A549 (cell line): ENCODE data around the gene ANK3. TPM values are rescaled to one million over a fixed set of nuclear protein-coding genes. Genes with fewer than 3 reads are reported as not detected.

Source experiments
- ATAC-seq, 2 experiments: fragments of 200-7000 bp in 1 of 2; fragments of >200 bp in 1 of 2; cut with Nextera tagmentation in 1 of 2; cut with Tn5 transposase in 1 of 2; 3 replicates each; pipeline versions ENCODE4 v1.8.0 to v1.9.1; 2018 to 2020; ENCODE audit warnings: mild to moderate bottlenecking in 1 of 2, moderate library complexity in 1 of 2
- CTCF ChIA-PET: fragments of 300-600 bp; sonication (Branson Sonifier 250); formaldehyde crosslinking; extraction: SDS; loops from one replicate; lab custom pipeline; 2021; ENCODE audit warnings: antibody characterized with exemption, inconsistent platforms; lab: Yijun Ruan, JAX
- POLR2A ChIA-PET: fragments of 350-600 bp; formaldehyde crosslinking; extraction: SDS; loops from one replicate; lab custom pipeline; 2021; ENCODE audit warnings: antibody characterized with exemption, inconsistent platforms; lab: Yijun Ruan, JAX
- DNase-seq, 2 experiments: peaks; one replicate each; pipeline versions ENCODE4 v3.0.0 to v3.0.0-alpha.2; 2011 to 2016; ENCODE audit warnings: low read depth in 1 of 2, low spot score in 1 of 2
- FAIRE-seq: peaks from 2 replicates; lab custom pipeline; 2011; peaks lifted over from hg19 to GRCh38; lab: Jason Lieb, UNC
- H3K27ac ChIP-seq, 2 experiments: fragments of >200 bp; sonication (Bioruptor Twin); formaldehyde crosslinking; 3 replicates each; pipeline ENCODE4 v1.5.1; 2016 to 2017
- H3K4me1 ChIP-seq: fragments of >200 bp; sonication (Bioruptor Twin); formaldehyde crosslinking; 3 replicates; pipeline ENCODE4 v1.6.1; 2016
- H3K4me2 ChIP-seq: fragments of >200 bp; sonication (Bioruptor Twin); formaldehyde crosslinking; 3 replicates; pipeline ENCODE4 v1.6.1; 2016
- H3K4me3 ChIP-seq: fragments of >200 bp; sonication (Bioruptor Twin); formaldehyde crosslinking; 3 replicates; pipeline ENCODE4 v1.5.1; 2016
- H3K9me3 ChIP-seq: fragments of >200 bp; sonication (Bioruptor Twin); formaldehyde crosslinking; 3 replicates; pipeline ENCODE4 v1.6.1; 2016
- CBX8 ChIP-seq: fragments of 200-600 bp; sonication (generic); IDR thresholded peaks from 2 replicates; pipeline ENCODE4 v1.6.1; 2016
- E2F6 ChIP-seq: IDR thresholded peaks from 2 replicates; pipeline ENCODE4 v1.6.1; 2012; ENCODE audit warnings: low read depth, borderline replicate concordance
- EHF ChIP-seq: fragments of 250-450 bp; sonication (Bioruptor Pico); IDR thresholded peaks from 2 replicates; pipeline ENCODE4 v1.5.0; 2020; ENCODE audit warnings: mild to moderate bottlenecking
- FOSL2 ChIP-seq, 2 experiments: fragments of 450-650 bp in 1 of 2; fragments of >200 bp in 1 of 2; sonication (Bioruptor Twin) in 1 of 2; formaldehyde crosslinking; IDR thresholded peaks; 2 replicates each; pipeline versions ENCODE4 v1.5.0 to v1.6.1; 2016 to 2020; ENCODE audit warnings: mild to moderate bottlenecking in 1 of 2, moderate library complexity in 1 of 2
- MAZ ChIP-seq: fragments of 150-350 bp; IDR thresholded peaks from 2 replicates; pipeline ENCODE4 v1.6.1; 2014; ENCODE audit warnings: antibody characterized with exemption, low read depth, low read length, borderline replicate concordance
- MYC ChIP-seq: IDR thresholded peaks from 2 replicates; pipeline ENCODE4 v1.6.1; 2012; ENCODE audit warnings: mild to moderate bottlenecking, inconsistent platforms, low read length, improper control_type of control experiment, borderline replicate concordance
- NPAS2 ChIP-seq: fragments of 250-450 bp; sonication (Bioruptor Pico); IDR thresholded peaks from 2 replicates; pipeline ENCODE4 v1.8.0; 2022; ENCODE audit warnings: mild to moderate bottlenecking, moderate library complexity, borderline replicate concordance
- NR3C1 ChIP-seq: fragments of >200 bp; sonication (Bioruptor Twin); formaldehyde crosslinking; IDR thresholded peaks from 3 replicates; pipeline ENCODE4 v1.6.1; 2017
- PHF8 ChIP-seq: fragments of 200-600 bp; sonication (generic); IDR thresholded peaks from 2 replicates; pipeline ENCODE4 v1.6.1; 2016; ENCODE audit warnings: low read depth, mild to moderate bottlenecking, antibody characterized with exemption, moderate library complexity, borderline replicate concordance
- POLR2A ChIP-seq: IDR thresholded peaks from 2 replicates; pipeline ENCODE4 v1.6.1; 2012; ENCODE audit warnings: mild to moderate bottlenecking, low read length
- POLR2AphosphoS2 ChIP-seq: conservative IDR thresholded peaks from 2 replicates; pipeline ENCODE4 v1.6.1; 2012; ENCODE audit warnings: low read length, improper control_type of control experiment, inconsistent platforms
- RCOR1 ChIP-seq: fragments of 150-350 bp; IDR thresholded peaks from 2 replicates; pipeline ENCODE4 v1.6.1; 2014; ENCODE audit warnings: antibody characterized with exemption, low read length, low read depth
- TFCP2L1 ChIP-seq: fragments of 250-450 bp; sonication (Bioruptor Pico); IDR thresholded peaks from 2 replicates; pipeline ENCODE4 v1.5.0; 2021; ENCODE audit warnings: mild to moderate bottlenecking
- USF2 ChIP-seq: fragments of 450-650 bp; IDR thresholded peaks from 2 replicates; pipeline ENCODE4 v1.6.1; 2014; ENCODE audit warnings: antibody characterized with exemption
- ZC3H11A ChIP-seq: fragments of 450-650 bp; IDR thresholded peaks from 2 replicates; pipeline ENCODE4 v1.6.1; 2014; ENCODE audit warnings: antibody characterized with exemption, mild to moderate bottlenecking
- WGBS: methylation state at CpG from one replicate; pipeline ENCODE4 v1.1.6; 2017; ENCODE audit errors: missing lambda C conversion rate; 5-methylcytosine and 5-hydroxymethylcytosine counted together
- polyA plus RNA-seq, 4 experiments: library from polyadenylated mRNA; depleted of rRNA in 3 of 4; stranded (reverse); fragments of >200 nt; fragmentation: RNase III in 1 of 4; extraction: RNeasy Plus Mini Kit Qiagen cat#74134 plus additional on column Dnase treatment in 1 of 4; gene quantifications; 2 replicates in 3 of 4; 3 replicates in 1 of 4; pipeline ENCODE4 v1.2.3, GENCODE V29; 2011 to 2017
- TF ChIP-seq, protein P1 (sequence below): fragments of 200-600 bp; sonication (generic); IDR thresholded peaks from 2 replicates; pipeline ENCODE4 v1.6.1; 2016; ENCODE audit warnings: antibody characterized with exemption, mild to moderate bottlenecking, moderate library complexity

Gene ANK3
- polyA plus RNA-seq, 2 of the 4 experiments (the other 2 are of a cell fraction): 0.56 to 5.4 TPM

- FAIRE-seq: no peak
- POLR2A ChIA-PET: no interaction called here
- Histone ChIP-seq H3K27ac (no peak overlapping the region), H3K9me3 (no peaks in the 10 kb centered on the region), H3K4me3 (no peak overlapping the region), H3K4me2 (no peak overlapping the region), H3K4me1 (peaks cover 12% of the 10 kb centered on the region; the same call in 1 of the 3 replicates)
- no peak for ATAC-seq
- WGBS: 58% methylated on average over 2 of the region's 2 CpGs
- TF ChIP-seq E2F6 (no peak), TFCP2L1 (CRISPR knock-in tag) (no peak), NR3C1 (no peak), USF2 (no peak)
- CTCF ChIA-PET: no interaction called here
- no peak for DNase-seq
Observed at GRCh38 chr10:60310740-60311139, 78.9 kb downstream of the ANK3 start.

DNA sequence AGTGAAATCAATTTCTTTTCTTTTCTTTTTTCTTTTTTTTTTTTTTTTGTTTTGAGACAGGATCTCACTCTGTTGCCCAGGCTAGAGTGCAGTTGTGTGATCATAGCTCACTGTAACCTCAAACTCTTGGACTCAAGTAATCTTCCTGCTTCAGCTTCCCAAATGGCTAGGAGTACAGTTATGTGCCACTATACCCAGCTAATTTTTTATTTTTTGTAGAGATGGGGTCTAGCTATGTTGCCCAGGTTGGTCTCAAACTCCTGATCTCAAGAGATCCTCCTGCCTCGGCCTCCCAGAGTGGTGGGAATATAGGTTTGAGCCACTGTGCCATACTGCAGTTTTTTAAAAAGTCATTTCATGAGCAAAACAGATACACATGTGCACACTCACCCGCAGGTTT, 79.8 kb downstream of the ANK3 start:
- H3K27ac ChIP-seq: no peak overlapping the region
- 67% methylated on average over 2 of the region's 2 CpGs for WGBS
- no peak for FAIRE-seq

GRCh38 chr10:60309371-60309770, 80.3 kb downstream of the ANK3 start:
- no peaks in the 10 kb centered on the region for H3K9me3 ChIP-seq
- ChIA-PET POLR2A (no interaction called here), CTCF (interaction anchor here (0.7 kb wide), 1 partner anchor 9 kb away, joined by 3 read pairs; no protein-coding TSS in a partner anchor)
- no peak for TF ChIP-seq EHF (CRISPR knock-in tag)
- TF ChIP-seq POLR2AphosphoS2: no peak
- TF ChIP-seq, protein P1, sequence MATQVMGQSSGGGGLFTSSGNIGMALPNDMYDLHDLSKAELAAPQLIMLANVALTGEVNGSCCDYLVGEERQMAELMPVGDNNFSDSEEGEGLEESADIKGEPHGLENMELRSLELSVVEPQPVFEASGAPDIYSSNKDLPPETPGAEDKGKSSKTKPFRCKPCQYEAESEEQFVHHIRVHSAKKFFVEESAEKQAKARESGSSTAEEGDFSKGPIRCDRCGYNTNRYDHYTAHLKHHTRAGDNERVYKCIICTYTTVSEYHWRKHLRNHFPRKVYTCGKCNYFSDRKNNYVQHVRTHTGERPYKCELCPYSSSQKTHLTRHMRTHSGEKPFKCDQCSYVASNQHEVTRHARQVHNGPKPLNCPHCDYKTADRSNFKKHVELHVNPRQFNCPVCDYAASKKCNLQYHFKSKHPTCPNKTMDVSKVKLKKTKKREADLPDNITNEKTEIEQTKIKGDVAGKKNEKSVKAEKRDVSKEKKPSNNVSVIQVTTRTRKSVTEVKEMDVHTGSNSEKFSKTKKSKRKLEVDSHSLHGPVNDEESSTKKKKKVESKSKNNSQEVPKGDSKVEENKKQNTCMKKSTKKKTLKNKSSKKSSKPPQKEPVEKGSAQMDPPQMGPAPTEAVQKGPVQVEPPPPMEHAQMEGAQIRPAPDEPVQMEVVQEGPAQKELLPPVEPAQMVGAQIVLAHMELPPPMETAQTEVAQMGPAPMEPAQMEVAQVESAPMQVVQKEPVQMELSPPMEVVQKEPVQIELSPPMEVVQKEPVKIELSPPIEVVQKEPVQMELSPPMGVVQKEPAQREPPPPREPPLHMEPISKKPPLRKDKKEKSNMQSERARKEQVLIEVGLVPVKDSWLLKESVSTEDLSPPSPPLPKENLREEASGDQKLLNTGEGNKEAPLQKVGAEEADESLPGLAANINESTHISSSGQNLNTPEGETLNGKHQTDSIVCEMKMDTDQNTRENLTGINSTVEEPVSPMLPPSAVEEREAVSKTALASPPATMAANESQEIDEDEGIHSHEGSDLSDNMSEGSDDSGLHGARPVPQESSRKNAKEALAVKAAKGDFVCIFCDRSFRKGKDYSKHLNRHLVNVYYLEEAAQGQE: no peak
- no peak for TF ChIP-seq CBX8
- TF ChIP-seq POLR2A: no peak
- no peak for TF ChIP-seq ZC3H11A
- no peak for FAIRE-seq
- no peak for DNase-seq
- peaks cover 11% of the 10 kb centered on the region; the same call in 1 of the 3 replicates for H3K4me1 ChIP-seq
- H3K4me2 ChIP-seq: no peak overlapping the region
- H3K4me3 ChIP-seq: no peak overlapping the region
- no peak for ATAC-seq
- H3K27ac ChIP-seq: no peak overlapping the region

More for the DNA sequence above, 79.8 kb downstream of the ANK3 start:
- no peak overlapping the region for H3K4me2 ChIP-seq
- ChIA-PET POLR2A (no interaction called here), CTCF (interaction anchor here (0.7 kb wide), 1 partner anchor 10 kb away, joined by 3 read pairs; no protein-coding TSS in a partner anchor)
- no peak overlapping the region for H3K4me3 ChIP-seq
- no peaks in the 10 kb centered on the region for H3K9me3 ChIP-seq
- no peak for TF ChIP-seq PHF8
- no peak for TF ChIP-seq MYC
- no peak for TF ChIP-seq TFCP2L1 (CRISPR knock-in tag)
- TF ChIP-seq RCOR1: no peak
- TF ChIP-seq MAZ: no peak
- TF ChIP-seq FOSL2 (IDR thresholded peaks at IDR 0.05): no peak
- no peak for TF ChIP-seq FOSL2 (CRISPR knock-in tag; IDR thresholded peaks at IDR 0.05)
- no peak for TF ChIP-seq NPAS2 (CRISPR knock-in tag)
- no peak for TF ChIP-seq E2F6
- TF ChIP-seq, all 56 proteins: peak for 0
- DNase-seq (no peak), ATAC-seq (no peak)
- peaks cover 12% of the 10 kb centered on the region; the same call in 1 of the 3 replicates for H3K4me1 ChIP-seq
